Measurements from ENCODE around the gene GMDS.

The GMDS gene

DNA sequence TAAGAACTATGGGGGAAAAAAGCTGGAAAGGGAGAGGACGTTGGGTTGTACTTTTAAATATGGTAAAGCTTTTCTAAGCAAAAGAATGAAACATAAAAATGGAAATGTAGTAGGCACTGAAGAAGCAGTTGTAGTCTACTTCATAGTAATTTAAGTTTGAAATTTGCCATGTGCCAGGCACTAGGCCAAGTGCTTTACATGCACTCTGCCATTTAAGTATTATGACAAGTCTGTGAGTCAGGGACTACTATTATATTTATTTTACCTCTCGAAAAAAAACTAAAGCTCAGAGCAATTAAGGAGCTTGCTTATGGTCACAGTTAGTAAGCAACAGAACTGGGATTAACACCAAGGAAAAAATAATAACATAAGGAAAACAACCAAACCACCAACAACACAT is 257.8 kb downstream of the GMDS start:
- no peak for DNase-seq

GRCh38 chr6:1986454-1987243 is 258.8 kb downstream of the GMDS start:
- ATAC-seq (no peak), DNase-seq (no peak)

More for the DNA sequence above, 257.8 kb downstream of the GMDS start:
- no peak for ATAC-seq

GRCh38 chr6:1984346-1984994 is 260.9 kb downstream of the GMDS start:
- no peak for ATAC-seq
- no peak for DNase-seq

DNA sequence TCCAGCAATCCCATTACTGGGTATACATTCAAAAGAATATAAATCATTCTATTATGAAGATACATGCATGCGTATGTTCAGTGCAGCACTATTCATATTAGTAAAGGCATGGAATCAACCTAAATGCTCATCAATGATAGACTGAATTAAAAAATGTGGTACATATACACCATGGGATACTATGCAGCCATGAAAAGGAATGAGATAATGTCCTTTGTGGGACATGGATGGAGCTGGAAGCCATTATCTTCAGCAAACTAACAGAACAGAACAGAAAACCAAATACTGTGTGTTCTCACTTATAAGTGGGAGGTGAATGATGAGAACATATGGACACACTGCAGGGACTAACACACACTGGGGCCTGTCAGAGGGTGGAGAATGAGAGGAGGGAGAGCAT is 261.6 kb downstream of the GMDS start:
- no peak for ATAC-seq

DNA sequence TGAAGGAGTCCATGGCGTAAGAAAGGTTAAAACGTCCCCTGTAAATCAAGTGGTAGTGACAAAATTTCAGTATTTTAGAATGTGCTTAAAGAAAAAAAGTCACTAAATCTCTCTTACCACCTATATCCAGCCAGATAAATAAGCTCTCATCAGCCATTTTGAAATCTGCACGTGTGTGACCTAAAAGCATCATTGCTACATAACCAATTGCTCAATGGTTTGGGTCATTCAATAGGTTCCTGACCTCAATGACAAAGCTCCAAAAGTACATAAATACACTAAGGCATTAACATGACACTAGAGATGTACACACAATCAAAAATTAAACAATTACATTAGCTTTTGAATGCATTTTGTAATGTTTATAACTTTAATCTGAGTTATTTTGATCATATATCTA is 272.4 kb downstream of the GMDS start:
- DNase-seq (no peak), ATAC-seq (no peak)

More for the DNA sequence above, 261.6 kb downstream of the GMDS start:
- no peak for DNase-seq

- no peak for DNase-seq
- no peak for ATAC-seq
Measured at GRCh38 chr6:1971612-1972011, 273.8 kb downstream of the GMDS start.

- DNase-seq (no peak), ATAC-seq (no peak)
Measured at GRCh38 chr6:1970151-1970561, 275.2 kb downstream of the GMDS start.

GRCh38 chr6:1966713-1967112 is 278.7 kb downstream of the GMDS start:
- DNase-seq: no peak
- no peak for ATAC-seq

DNA sequence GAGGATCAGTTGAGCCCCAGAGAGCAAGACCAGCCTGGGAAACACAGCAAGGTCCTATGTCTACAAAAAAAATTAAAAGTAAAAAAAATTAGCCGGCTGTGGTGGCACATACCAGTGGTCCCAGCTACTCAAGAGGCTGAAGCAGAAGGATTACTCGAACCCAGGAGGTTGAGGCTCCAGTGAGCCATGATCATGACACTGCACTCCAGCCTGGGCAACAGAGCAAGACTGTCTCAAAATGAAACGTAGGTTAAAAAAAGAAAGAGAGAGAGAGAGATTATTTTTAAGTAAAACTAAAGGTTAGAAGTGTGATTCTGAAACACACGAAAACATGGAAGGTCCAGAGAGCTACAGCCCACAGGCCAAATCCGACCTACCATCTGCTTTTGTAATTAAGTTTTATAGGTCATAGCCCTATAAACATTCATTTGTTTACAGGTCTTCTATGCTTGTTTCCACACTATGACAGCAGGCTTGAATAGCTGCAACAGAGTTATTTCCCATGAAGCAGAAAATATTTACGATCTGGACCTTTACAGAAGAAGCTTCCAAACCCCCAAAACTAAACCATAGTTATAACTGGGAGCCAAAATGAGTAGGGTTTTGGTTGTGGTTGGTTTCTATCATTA is 279.7 kb downstream of the GMDS start:
- DNase-seq: no peak
- ATAC-seq: no peak

GRCh38 chr6:1963596-1963995 is 281.8 kb downstream of the GMDS start:
- DNase-seq (no peak), ATAC-seq (no peak)

GRCh38 chr6:1962201-1962600 is 283.2 kb downstream of the GMDS start:
- ATAC-seq (no peak), DNase-seq (no peak)

DNA sequence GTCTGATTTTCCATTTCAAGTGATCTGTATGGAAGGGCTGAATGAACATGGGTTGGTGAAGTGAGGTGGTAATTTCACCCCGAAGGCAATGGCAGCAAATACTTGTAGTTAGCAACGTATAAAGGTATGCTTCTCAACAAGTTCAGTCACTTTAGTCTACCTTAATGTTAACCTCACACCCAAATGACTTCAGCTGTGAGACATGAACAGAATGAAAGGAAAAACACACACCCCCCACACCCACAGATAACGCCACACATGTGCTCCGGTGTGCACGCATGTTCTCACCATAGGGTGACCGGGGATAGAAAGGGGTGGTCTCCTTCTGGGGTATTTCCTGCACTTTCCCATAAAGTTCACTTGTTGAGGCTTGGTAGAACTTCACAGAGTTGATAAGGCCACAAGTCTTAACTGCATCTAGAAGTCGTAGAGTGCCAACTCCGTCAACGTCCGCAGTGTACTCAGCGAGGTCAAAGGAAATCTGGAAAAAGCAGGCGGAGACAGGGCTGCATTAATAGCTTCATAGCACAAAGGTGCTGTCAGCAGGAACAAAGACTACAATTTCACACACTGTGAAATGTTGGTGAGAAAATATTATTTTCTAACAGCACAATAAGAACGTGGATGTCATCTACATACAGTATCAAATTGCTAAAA is 284.8 kb downstream of the GMDS start:
- ATAC-seq (no peak), DNase-seq (no peak)

DNA sequence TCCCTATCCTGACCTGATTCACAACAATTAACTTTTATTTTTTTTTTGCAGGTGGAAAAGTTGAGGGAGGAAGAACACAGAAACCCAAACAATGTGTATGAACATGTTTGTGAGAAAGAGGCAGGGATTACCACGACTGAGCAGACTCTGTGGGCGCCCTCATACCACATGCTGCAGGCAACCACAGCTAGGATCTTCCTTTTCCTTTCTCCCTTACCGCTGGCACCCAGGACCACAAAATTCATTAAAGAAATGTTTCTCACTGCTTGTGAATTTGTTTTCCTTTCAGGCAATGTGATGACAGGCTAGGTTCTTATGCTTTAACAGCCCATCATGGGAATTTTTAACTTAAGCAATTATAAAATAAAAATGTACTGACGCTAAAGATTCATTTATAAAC is 287.1 kb downstream of the GMDS start:
- ATAC-seq (no peak), DNase-seq (no peak)

- no peak for DNase-seq
- no peak for ATAC-seq
Measured at GRCh38 chr6:1957746-1958145, 287.7 kb downstream of the GMDS start.

- DNase-seq: no peak
- ATAC-seq: no peak
Measured at GRCh38 chr6:1952740-1953360, 292.6 kb downstream of the GMDS start.

GRCh38 chr6:1950631-1951030 is 294.8 kb downstream of the GMDS start:
- ATAC-seq (no peak), DNase-seq (no peak)

- ATAC-seq (no peak), DNase-seq (no peak)
Measured at GRCh38 chr6:1949538-1949937, 295.9 kb downstream of the GMDS start.

GRCh38 chr6:1947922-1948321 is 297.5 kb downstream of the GMDS start:
- no peak for DNase-seq
- ATAC-seq: no peak

- ATAC-seq: no peak
- no peak for DNase-seq
Measured at GRCh38 chr6:1946583-1946982, 298.8 kb downstream of the GMDS start.

DNA sequence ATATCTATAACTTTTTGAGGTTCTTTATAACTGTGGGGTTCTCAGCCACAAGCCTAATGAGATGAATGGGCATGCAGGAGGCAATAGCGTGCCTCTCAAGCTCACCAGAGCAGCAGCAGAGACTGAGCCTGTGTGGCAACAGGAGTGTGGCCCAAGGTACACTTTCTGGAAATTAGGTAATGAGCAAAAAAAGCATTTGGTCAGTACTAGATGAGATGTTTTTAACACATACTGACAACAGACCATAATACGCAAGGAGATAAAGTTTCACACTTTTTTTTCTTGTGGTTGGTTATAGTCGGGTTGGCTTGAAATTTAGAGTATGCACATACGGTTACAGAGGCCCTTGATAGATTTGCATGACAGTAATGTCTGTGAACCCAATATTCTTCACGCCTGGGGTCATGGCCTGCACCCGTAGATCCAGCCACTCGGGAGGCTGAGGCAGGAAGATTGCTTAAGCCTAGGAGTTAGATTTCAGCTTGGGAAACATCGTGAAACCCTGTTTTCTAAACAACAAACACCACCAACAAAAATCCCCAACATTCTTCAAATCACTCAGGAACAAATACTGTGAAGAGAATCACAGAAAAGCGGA is 300.1 kb downstream of the GMDS start:
- ATAC-seq (no peak), DNase-seq (no peak)

- DNase-seq (no peak), ATAC-seq (no peak)
Measured at GRCh38 chr6:1942834-1943233, 302.6 kb downstream of the GMDS start.

DNA sequence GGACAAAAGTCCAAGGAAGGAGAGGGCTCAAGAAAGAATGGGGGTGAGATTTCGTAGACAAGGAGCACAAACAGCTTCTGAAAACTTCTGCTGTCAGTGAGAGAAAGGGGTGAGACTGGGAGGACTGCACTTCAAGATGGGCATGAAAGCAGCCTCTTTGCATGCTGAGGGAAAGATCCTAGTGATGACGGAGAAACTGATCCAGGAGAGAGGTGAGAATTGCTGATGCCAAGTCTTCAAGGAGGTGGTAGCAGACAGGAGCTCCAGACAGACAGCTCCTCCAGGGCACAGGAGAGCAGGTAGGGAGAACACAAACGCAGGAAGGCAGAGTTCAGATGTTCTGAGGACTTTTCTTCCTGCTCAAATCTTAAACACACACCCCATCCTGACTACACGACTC is 303.9 kb downstream of the GMDS start:
- DNase-seq: no peak
- no peak for ATAC-seq
